Fibroblast of mammary gland (primary cell): Measurements from ENCODE around the gene PTPRD.
"Not testable (repeated sequence)": the region's sequence is repeated elsewhere in the genome, so short reads cannot be mapped to it uniquely, and the experiment has no call there.

Source experiments
- DNase-seq: peaks from one replicate; pipeline ENCODE4 v3.0.0-alpha.2; 2010; ENCODE audit warnings: low read depth
- H3K4me3 ChIP-seq: 2 replicates; pipeline ENCODE4 v1.5.1; 2011; ENCODE audit warnings: low read depth, mild to moderate bottlenecking, low read length, moderate library complexity; ENCODE audit not compliant: control insufficient read depth
- CTCF ChIP-seq: conservative IDR thresholded peaks from 2 replicates; pipeline ENCODE4 v1.5.1; 2011; ENCODE audit warnings: low read depth, low read length, inconsistent platforms; ENCODE audit not compliant: control insufficient read depth, insufficient read depth

Gene PTPRD

GRCh38 chr9:8924562-8924961 lies 1688.2 kb downstream of the PTPRD start:
- TF ChIP-seq CTCF = no peak
- no peak overlapping the region for H3K4me3 ChIP-seq
- peak; percentile 75 for DNase-seq

- not testable (repeated sequence) for DNase-seq, H3K4me3 ChIP-seq
Measured at GRCh38 chr9:8920478-8921183, 1692.2 kb downstream of the PTPRD start.

GRCh38 chr9:8917956-8918739 lies 1694.7 kb downstream of the PTPRD start:
- H3K4me3 ChIP-seq = no peak overlapping the region
- no peak for DNase-seq
- no peak for TF ChIP-seq CTCF

GRCh38 chr9:8916771-8917170 lies 1696.0 kb downstream of the PTPRD start:
- TF ChIP-seq CTCF = no peak
- DNase-seq = no peak
- no peak overlapping the region for H3K4me3 ChIP-seq

- DNase-seq = peak; percentile 14
- no peak for TF ChIP-seq CTCF
- H3K4me3 ChIP-seq = no peak overlapping the region
Measured at GRCh38 chr9:8907868-8908267, 1704.9 kb downstream of the PTPRD start.

- no peak for TF ChIP-seq CTCF
- H3K4me3 ChIP-seq = no peak overlapping the region
- DNase-seq = no peak
Measured at GRCh38 chr9:8905731-8906130, 1707.1 kb downstream of the PTPRD start.

- no peak overlapping the region for H3K4me3 ChIP-seq
- TF ChIP-seq CTCF = no peak
- DNase-seq = no peak
Measured at GRCh38 chr9:8904771-8905515, 1707.9 kb downstream of the PTPRD start.
